GM12878 (cell line): Measurements from ENCODE around the gene LIN7B. TPM values are rescaled to one million over a fixed set of nuclear protein-coding genes. Genes with fewer than 3 reads are reported as not detected.

Experiments
- ATAC-seq: fragments of 200-7000 bp; cut with Tn5 transposase; 3 replicates; pipeline ENCODE4 v1.9.1; 2020; ENCODE audit warnings: mild to moderate bottlenecking, moderate library complexity
- BruUV-seq: library from RNA; stranded (reverse); fragments of 400-500 nt; replicated peaks from 2 replicates; lab custom pipeline; 2021; lab: Mats Ljungman, UMichigan
- CTCF ChIA-PET: fragments of 300-600 bp; sonication (Branson Sonifier 250); formaldehyde crosslinking; extraction: SDS; loops from one replicate; lab custom pipeline; 2021; ENCODE audit warnings: inconsistent platforms; lab: Yijun Ruan, JAX
- POLR2A ChIA-PET: fragments of 350-600 bp; formaldehyde crosslinking; extraction: SDS; loops from one replicate; lab custom pipeline; 2021; ENCODE audit warnings: inconsistent platforms; lab: Charles Lee
- RAD21 ChIA-PET: fragments of 300-600 bp; sonication (Branson Sonifier 250); formaldehyde crosslinking; loops from one replicate; lab custom pipeline; 2023; ENCODE audit warnings: antibody characterized with exemption; ENCODE audit not compliant: unreplicated experiment; lab: Charles Lee
- SMC1A ChIA-PET: fragments of 300-600 bp; sonication (Branson Sonifier 250); formaldehyde crosslinking; loops from one replicate; lab custom pipeline; 2023; ENCODE audit not compliant: unreplicated experiment, uncharacterized antibody; lab: Charles Lee
- DNase-seq: peaks from one replicate; pipeline ENCODE4 v3.0.0-alpha.2; 2011; ENCODE audit warnings: low read depth, low spot score
- FAIRE-seq: peaks from 3 replicates; lab custom pipeline; 2011; peaks lifted over from hg19 to GRCh38; lab: Jason Lieb, UNC
- H2AFZ ChIP-seq: 2 replicates; pipeline ENCODE4 v1.6.0; 2011; ENCODE audit warnings: low read depth, low read length, control low read depth; ENCODE audit not compliant: control insufficient read depth
- H3K27ac ChIP-seq: 2 replicates; pipeline ENCODE4 v1.5.1; 2011; ENCODE audit warnings: control low read depth; ENCODE audit not compliant: control insufficient read depth, insufficient read depth
- H3K27me3 ChIP-seq, 2 experiments: replicated peaks in 1 of 2; 2 replicates each; pipeline versions ENCODE4 v1.6.0 to v1.6.1; 2011; ENCODE audit warnings: low read length in 1 of 2; ENCODE audit not compliant: control insufficient read depth in 2 of 2, insufficient read depth in 2 of 2
- H3K36me3 ChIP-seq, 2 experiments: 2 replicates each; pipeline ENCODE4 v1.5.1; 2011; ENCODE audit warnings: low read length in 1 of 2; ENCODE audit not compliant: control insufficient read depth in 2 of 2, insufficient read depth in 2 of 2
- H3K4me1 ChIP-seq: 2 replicates; pipeline ENCODE4 v1.6.1; 2011; ENCODE audit warnings: mild to moderate bottlenecking, low read length, moderate library complexity, mixed read lengths; ENCODE audit not compliant: control insufficient read depth, insufficient read depth
- H3K4me2 ChIP-seq: 2 replicates; pipeline ENCODE4 v1.6.0; 2011; ENCODE audit warnings: control low read depth; ENCODE audit not compliant: control insufficient read depth, insufficient read depth
- H3K4me3 ChIP-seq: fragments of 200-600 bp; sonication (generic); 2 replicates; pipeline ENCODE4 v1.5.1; 2016
- H3K79me2 ChIP-seq: 2 replicates; pipeline ENCODE4 v1.6.0; 2011; ENCODE audit warnings: low read length; ENCODE audit not compliant: control insufficient read depth, insufficient read depth
- H3K9ac ChIP-seq: 2 replicates; pipeline ENCODE4 v1.8.0; 2011; ENCODE audit warnings: low read length, control low read depth, mixed read lengths; ENCODE audit not compliant: control insufficient read depth, insufficient read depth
- H3K9me3 ChIP-seq: replicated peaks from 3 replicates; pipeline ENCODE4 v1.5.1; 2011; ENCODE audit warnings: mild to moderate bottlenecking, low read length; ENCODE audit not compliant: control insufficient read depth, insufficient read depth
- H4K20me1 ChIP-seq: 2 replicates; pipeline ENCODE4 v1.6.0; 2011; ENCODE audit not compliant: control insufficient read depth, insufficient read depth
- BCL11A ChIP-seq: IDR thresholded peaks from 2 replicates; pipeline ENCODE4 v1.6.1; 2011; ENCODE audit warnings: low read depth, low read length
- BMI1 ChIP-seq: fragments of 450-650 bp; IDR thresholded peaks from 2 replicates; pipeline ENCODE4 v1.6.1; 2016; ENCODE audit warnings: mild to moderate bottlenecking, moderate library complexity, borderline replicate concordance
- CUX1 ChIP-seq: IDR thresholded peaks from 2 replicates; pipeline ENCODE4 v1.6.1; 2012; ENCODE audit warnings: improper control_type of control experiment, low read depth, low read length; ENCODE audit not compliant: insufficient replicate concordance
- ESRRA ChIP-seq: IDR thresholded peaks from 2 replicates; pipeline ENCODE4 v1.6.1; 2012; ENCODE audit warnings: mild to moderate bottlenecking, low read length, improper control_type of control experiment
- NFXL1 ChIP-seq: fragments of 450-650 bp; IDR thresholded peaks from 2 replicates; pipeline ENCODE4 v1.6.1; 2017; ENCODE audit warnings: antibody characterized with exemption, mild to moderate bottlenecking, borderline replicate concordance
- PBX3 ChIP-seq: IDR thresholded peaks from 2 replicates; pipeline ENCODE4 v1.6.1; 2011; ENCODE audit warnings: mild to moderate bottlenecking, low read depth, low read length, moderate library complexity; ENCODE audit not compliant: insufficient replicate concordance
- PML ChIP-seq: IDR thresholded peaks from 2 replicates; pipeline ENCODE4 v1.6.1; 2012; ENCODE audit warnings: low read length, inconsistent platforms
- RAD21 ChIP-seq: IDR thresholded peaks from 2 replicates; pipeline ENCODE4 v1.6.1; 2011; ENCODE audit warnings: mild to moderate bottlenecking, low read depth, low read length, moderate library complexity; ENCODE audit not compliant: insufficient read depth
- SMARCA5 ChIP-seq: fragments of 450-650 bp; IDR thresholded peaks from 2 replicates; pipeline ENCODE4 v1.6.1; 2017; ENCODE audit warnings: mild to moderate bottlenecking
- WGBS: methylation state at CpG from one replicate; pipeline ENCODE4 v1.1.6; 2016; ENCODE audit warnings: low lambda C conversion rate; ENCODE audit not compliant: insufficient replicate concordance, insufficient coverage; ENCODE audit errors: missing lambda C conversion rate; 5-methylcytosine and 5-hydroxymethylcytosine counted together
- in situ Hi-C: fragments of 300-500 bp; cut with MboI; formaldehyde crosslinking; loops from 9 replicates; pipeline ENCODE4 v1.14.3; 2018; ENCODE audit warnings: mixed read lengths
- intact Hi-C: fragments of 100-400 bp; cut with micrococcal nuclease; formaldehyde crosslinking; loops from one replicate; pipeline ENCODE4 v1.14.2; 2022; ENCODE audit not compliant: unreplicated experiment
- polyA plus RNA-seq, 11 experiments: library from polyadenylated mRNA; depleted of rRNA in 4 of 11; unstranded in 6 of 11; stranded (reverse) in 5 of 11; fragments of >200 nt; fragmentation: Nextera tagmentation in 4 of 11; fragmentation: Illumina TruSeq in 1 of 11; extraction: Ambion mirVana in 4 of 11; extraction: Trizol in 1 of 11; gene quantifications; 1 replicate in 1 of 11; 2 replicates in 10 of 11; pipeline versions ENCODE4 v1.2.1 to v1.2.3, GENCODE V29; 2011 to 2016; ENCODE audit warnings: inconsistent platforms in 2 of 11, missing spikeins in 2 of 11, low read depth in 1 of 11
- total RNA-seq, 4 experiments: library from RNA; depleted of rRNA in 3 of 4; stranded (reverse); fragments of >200 nt in 3 of 4; fragmentation: Illumina TruSeq in 1 of 4; extraction: Trizol in 1 of 4; gene quantifications; 2 replicates each; pipeline versions ENCODE4 v1.2.1 to v1.2.3, GENCODE V29; 2013 to 2021

Gene LIN7B
- total and polyA plus RNA-seq, 10 of the 15 experiments (the other 5 are each of a cell fraction or from before 2014, with no cell fraction given): 0.15 to 3.5 (median 1.6) TPM; not detected in 2

- no peak overlapping the region for H3K9ac ChIP-seq
- peaks cover 3% of the 10 kb centered on the region; the same call in 1 of the 2 replicates for H4K20me1 ChIP-seq
- H3K36me3 ChIP-seq: peaks cover 24 to 43% of the 10 kb centered on the region in 2 experiments
- FAIRE-seq: no peak
- ChIA-PET SMC1A (no interaction called here), POLR2A (no interaction called here)
- H3K27me3 ChIP-seq: no peaks in the 10 kb centered on the region
- BruUV-seq: no TSS peak
- in situ Hi-C loops: no loop called here
- no peak for DNase-seq
- WGBS: 89% methylated on average over 6 of the region's 6 CpGs
- TF ChIP-seq NFXL1 (no peak), CUX1 (no peak), ESRRA (no peak), PBX3 (no peak), PML (no peak), SMARCA5 (no peak), BMI1 (no peak), RAD21 (no peak), BCL11A (no peak)
- TF ChIP-seq, all 136 proteins: peak for 0
- ChIA-PET CTCF (no interaction called here), RAD21 (interaction anchor here (0.7 kb wide), 1 partner anchor 101 kb away, joined by 3 read pairs; no protein-coding TSS in a partner anchor)
- Histone ChIP-seq H3K4me2 (no peak overlapping the region), H3K4me3 (no peak overlapping the region), H2AFZ (no peak overlapping the region), H3K9me3 (no peaks in the 10 kb centered on the region), H3K4me1 (no peaks in the 10 kb centered on the region; the same call in 1 of the 2 replicates), H3K27ac (no peak overlapping the region), H3K79me2 (peaks cover 20% of the 10 kb centered on the region)
- intact Hi-C loops: no loop called here
- no peak for ATAC-seq
Measured at GRCh38 chr19:49092686-49093085, 21.5 kb upstream of the LIN7B start.
